SU-DHL-6 (cell line): ENCODE results near the gene COLQ.

Experiments used
- H2AFZ ChIP-seq: fragments of 200-600 bp; sonication (generic); 2 replicates; pipeline ENCODE4 v1.6.1; 2014; ENCODE audit warnings: low read depth, mild to moderate bottlenecking, moderate library complexity, mixed read lengths, antibody characterized with exemption, low read length; ENCODE audit not compliant: severe bottlenecking
- H3F3A ChIP-seq: fragments of 200-600 bp; shearing (Covaris generic); 2 replicates; pipeline ENCODE4 v1.6.0; 2016; ENCODE audit warnings: antibody characterized with exemption, mild to moderate bottlenecking; ENCODE audit not compliant: insufficient read depth
- H3K27ac ChIP-seq: fragments of 200-600 bp; sonication (generic); 2 replicates; pipeline ENCODE4 v1.5.1; 2016; ENCODE audit warnings: low read depth, mild to moderate bottlenecking, low read length, moderate library complexity, mixed read lengths
- H3K27me3 ChIP-seq: fragments of 200-600 bp; sonication (generic), shearing (Covaris generic); 2 replicates; pipeline ENCODE4 v1.6.0; 2014; ENCODE audit warnings: mild to moderate bottlenecking, low read length
- H3K36me3 ChIP-seq: fragments of 200-600 bp; sonication (generic); 2 replicates; pipeline ENCODE4 v1.6.1; 2014; ENCODE audit warnings: mild to moderate bottlenecking, low read length, mixed read lengths
- H3K4me2 ChIP-seq: fragments of 300-600, 200-600 bp; shearing (Covaris generic), sonication (generic); 2 replicates; pipeline ENCODE4 v1.6.0; 2014; ENCODE audit warnings: low read length, low read depth, mild to moderate bottlenecking; ENCODE audit not compliant: poor library complexity, severe bottlenecking
- H3K4me3 ChIP-seq: fragments of 200-600 bp; sonication (generic); 2 replicates; pipeline ENCODE4 v1.5.1; 2014; ENCODE audit warnings: antibody characterized with exemption, low read length, mild to moderate bottlenecking, mixed read lengths; ENCODE audit not compliant: insufficient read depth, poor library complexity, severe bottlenecking
- H3K79me2 ChIP-seq: fragments of 200-600 bp; sonication (generic); 2 replicates; pipeline ENCODE4 v1.6.1; 2014; ENCODE audit warnings: mild to moderate bottlenecking, low read length, moderate library complexity; ENCODE audit not compliant: insufficient read depth
- H3K9ac ChIP-seq: fragments of 200-600 bp; sonication (generic); 2 replicates; pipeline ENCODE4 v1.7.0; 2014; ENCODE audit warnings: mild to moderate bottlenecking, low read length
- H3K9me2 ChIP-seq: fragments of 200-600 bp; sonication (generic); replicated peaks from 2 replicates; pipeline ENCODE4 v1.6.1; 2014; ENCODE audit warnings: low read length; ENCODE audit not compliant: insufficient read depth
- H3K9me3 ChIP-seq: fragments of 200-600 bp; sonication (generic); 2 replicates; pipeline ENCODE4 v1.6.1; 2014; ENCODE audit warnings: low read length, mixed read lengths; ENCODE audit not compliant: insufficient read depth
- H4K20me1 ChIP-seq: fragments of 200-600 bp; sonication (generic); 2 replicates; pipeline ENCODE4 v1.6.1; 2014; ENCODE audit warnings: low read depth, mild to moderate bottlenecking, antibody characterized with exemption, low read length, moderate library complexity, mixed read lengths
- CTCF ChIP-seq: fragments of 200-600 bp; sonication (generic); IDR thresholded peaks from one replicate; pipeline ENCODE4 v1.5.1; 2017; ENCODE audit warnings: antibody characterized with exemption, mild to moderate bottlenecking, low read length, moderate library complexity; ENCODE audit not compliant: insufficient read depth, poor library complexity, severe bottlenecking
- EZH2phosphoT487 ChIP-seq: fragments of 200-600 bp; sonication (generic), shearing (Covaris generic); conservative IDR thresholded peaks from 2 replicates; pipeline ENCODE4 v1.6.1; 2018; ENCODE audit warnings: mild to moderate bottlenecking, antibody characterized with exemption, low read length, moderate library complexity, mixed read lengths

The COLQ gene

DNA sequence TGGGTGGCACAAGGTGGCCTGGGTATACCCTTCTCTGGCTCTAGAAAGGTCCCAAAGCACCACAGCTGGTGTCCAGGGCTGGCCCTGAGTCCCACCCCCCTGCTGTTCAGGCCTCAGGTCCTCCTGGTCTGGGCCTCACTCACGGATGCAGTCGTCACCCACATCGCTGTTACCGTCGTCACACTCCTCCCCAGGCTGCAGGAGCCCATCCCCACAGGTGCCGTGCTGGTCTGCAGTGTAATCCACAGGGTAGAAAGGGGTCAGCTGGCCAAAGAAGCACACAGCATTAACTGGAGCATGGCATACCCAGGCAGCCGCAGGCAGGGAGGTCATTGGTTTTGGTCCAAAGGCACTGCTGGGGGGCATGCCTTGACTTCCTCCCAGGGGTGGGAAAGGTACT is 65.8 kb downstream of the COLQ start:
- TF ChIP-seq EZH2phosphoT487 (no peak), CTCF (no peak)
- Histone ChIP-seq H3K4me2 (no peak overlapping the region), H3F3A (no peaks in the 10 kb centered on the region), H3K36me3 (no peaks in the 10 kb centered on the region), H3K9me3 (no peaks in the 10 kb centered on the region), H4K20me1 (no peaks in the 10 kb centered on the region), H2AFZ (no peak overlapping the region), H3K27ac (no peak overlapping the region), H3K79me2 (no peaks in the 10 kb centered on the region), H3K4me3 (no peak overlapping the region), H3K9ac (no peak overlapping the region), H3K27me3 (no peaks in the 10 kb centered on the region), H3K9me2 (no peaks in the 10 kb centered on the region)

- Histone ChIP-seq H3K4me2 (no peak overlapping the region), H3K9me2 (no peaks in the 10 kb centered on the region), H3K27ac (no peak overlapping the region), H3K36me3 (no peaks in the 10 kb centered on the region), H4K20me1 (no peaks in the 10 kb centered on the region), H3F3A (no peaks in the 10 kb centered on the region), H3K4me3 (no peak overlapping the region), H3K9me3 (no peaks in the 10 kb centered on the region), H3K79me2 (no peaks in the 10 kb centered on the region), H2AFZ (no peak overlapping the region), H3K9ac (no peak overlapping the region), H3K27me3 (no peaks in the 10 kb centered on the region)
- TF ChIP-seq EZH2phosphoT487 (no peak), CTCF (no peak)
Observed at GRCh38 chr3:15454965-15455364, 66.5 kb downstream of the COLQ start.

DNA sequence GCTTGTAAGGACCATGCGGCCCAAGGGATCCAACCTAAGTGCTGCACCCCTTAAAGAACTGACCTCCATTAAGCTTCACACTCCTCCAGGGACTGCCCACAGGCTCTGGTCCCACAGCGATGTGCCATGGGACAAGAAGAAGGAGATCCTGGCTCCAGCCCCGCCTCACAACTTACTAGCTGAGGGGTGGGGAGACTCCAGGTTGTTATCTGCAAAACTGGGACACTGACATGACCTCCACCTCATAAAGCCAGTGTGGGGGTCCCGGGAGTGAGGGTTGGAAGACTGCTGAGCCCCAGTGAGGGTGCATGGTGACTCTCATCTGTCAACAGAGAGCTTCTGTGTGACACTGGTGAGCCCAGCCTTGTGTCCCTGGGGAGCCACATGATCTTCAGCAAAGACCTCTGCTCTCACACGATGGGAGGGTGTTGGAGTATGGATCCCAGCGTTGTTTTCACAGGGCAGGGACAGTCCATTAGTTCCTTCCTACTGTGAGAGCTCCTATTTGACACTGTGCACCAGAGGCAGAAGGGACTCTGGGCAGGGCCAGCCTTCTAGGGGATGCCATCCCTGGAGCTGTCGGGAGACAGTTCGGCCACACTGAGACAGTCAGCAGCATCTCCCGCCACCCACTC is 67.4 kb downstream of the COLQ start:
- TF ChIP-seq EZH2phosphoT487 (no peak), CTCF (no peak)
- Histone ChIP-seq H3K9me3 (no peaks in the 10 kb centered on the region), H3K27me3 (no peaks in the 10 kb centered on the region), H2AFZ (no peak overlapping the region), H3F3A (no peaks in the 10 kb centered on the region), H3K27ac (no peak overlapping the region), H3K9me2 (no peaks in the 10 kb centered on the region), H3K4me2 (no peak overlapping the region), H3K36me3 (no peaks in the 10 kb centered on the region), H3K9ac (no peak overlapping the region), H3K4me3 (no peak overlapping the region), H4K20me1 (no peaks in the 10 kb centered on the region), H3K79me2 (no peaks in the 10 kb centered on the region)
